GM12878 (cell line): Measurements from ENCODE around the gene C14orf119. TPM values are rescaled to one million over a fixed set of nuclear protein-coding genes. Genes with fewer than 3 reads are reported as not detected.

Source experiments
- ATAC-seq: fragments of 200-7000 bp; cut with Tn5 transposase; 3 replicates; pipeline ENCODE4 v1.9.1; 2020; ENCODE audit warnings: mild to moderate bottlenecking, moderate library complexity
- BruUV-seq: library from RNA; stranded (reverse); fragments of 400-500 nt; replicated peaks from 2 replicates; lab custom pipeline; 2021; lab: Mats Ljungman, UMichigan
- CTCF ChIA-PET: fragments of 300-600 bp; sonication (Branson Sonifier 250); formaldehyde crosslinking; extraction: SDS; loops from one replicate; lab custom pipeline; 2021; ENCODE audit warnings: inconsistent platforms; lab: Yijun Ruan, JAX
- POLR2A ChIA-PET: fragments of 350-600 bp; formaldehyde crosslinking; extraction: SDS; loops from one replicate; lab custom pipeline; 2021; ENCODE audit warnings: inconsistent platforms; lab: Charles Lee
- RAD21 ChIA-PET: fragments of 300-600 bp; sonication (Branson Sonifier 250); formaldehyde crosslinking; loops from one replicate; lab custom pipeline; 2023; ENCODE audit warnings: antibody characterized with exemption; ENCODE audit not compliant: unreplicated experiment; lab: Charles Lee
- SMC1A ChIA-PET: fragments of 300-600 bp; sonication (Branson Sonifier 250); formaldehyde crosslinking; loops from one replicate; lab custom pipeline; 2023; ENCODE audit not compliant: unreplicated experiment, uncharacterized antibody; lab: Charles Lee
- DNase-seq: peaks from one replicate; pipeline ENCODE4 v3.0.0-alpha.2; 2011; ENCODE audit warnings: low read depth, low spot score
- FAIRE-seq: peaks from 3 replicates; lab custom pipeline; 2011; peaks lifted over from hg19 to GRCh38; lab: Jason Lieb, UNC
- H2AFZ ChIP-seq: 2 replicates; pipeline ENCODE4 v1.6.0; 2011; ENCODE audit warnings: low read depth, low read length, control low read depth; ENCODE audit not compliant: control insufficient read depth
- H3K27ac ChIP-seq: 2 replicates; pipeline ENCODE4 v1.5.1; 2011; ENCODE audit warnings: control low read depth; ENCODE audit not compliant: control insufficient read depth, insufficient read depth
- H3K27me3 ChIP-seq, 2 experiments: replicated peaks in 1 of 2; 2 replicates each; pipeline versions ENCODE4 v1.6.0 to v1.6.1; 2011; ENCODE audit warnings: low read length in 1 of 2; ENCODE audit not compliant: control insufficient read depth in 2 of 2, insufficient read depth in 2 of 2
- H3K36me3 ChIP-seq, 2 experiments: 2 replicates each; pipeline ENCODE4 v1.5.1; 2011; ENCODE audit warnings: low read length in 1 of 2; ENCODE audit not compliant: control insufficient read depth in 2 of 2, insufficient read depth in 2 of 2
- H3K4me1 ChIP-seq: 2 replicates; pipeline ENCODE4 v1.6.1; 2011; ENCODE audit warnings: mild to moderate bottlenecking, low read length, moderate library complexity, mixed read lengths; ENCODE audit not compliant: control insufficient read depth, insufficient read depth
- H3K4me2 ChIP-seq: 2 replicates; pipeline ENCODE4 v1.6.0; 2011; ENCODE audit warnings: control low read depth; ENCODE audit not compliant: control insufficient read depth, insufficient read depth
- H3K4me3 ChIP-seq: fragments of 200-600 bp; sonication (generic); 2 replicates; pipeline ENCODE4 v1.5.1; 2016
- H3K79me2 ChIP-seq: 2 replicates; pipeline ENCODE4 v1.6.0; 2011; ENCODE audit warnings: low read length; ENCODE audit not compliant: control insufficient read depth, insufficient read depth
- H3K9ac ChIP-seq: 2 replicates; pipeline ENCODE4 v1.8.0; 2011; ENCODE audit warnings: low read length, control low read depth, mixed read lengths; ENCODE audit not compliant: control insufficient read depth, insufficient read depth
- H3K9me3 ChIP-seq: replicated peaks from 3 replicates; pipeline ENCODE4 v1.5.1; 2011; ENCODE audit warnings: mild to moderate bottlenecking, low read length; ENCODE audit not compliant: control insufficient read depth, insufficient read depth
- H4K20me1 ChIP-seq: 2 replicates; pipeline ENCODE4 v1.6.0; 2011; ENCODE audit not compliant: control insufficient read depth, insufficient read depth
- CREM ChIP-seq: IDR thresholded peaks from 2 replicates; pipeline ENCODE4 v1.6.1; 2014; ENCODE audit warnings: antibody characterized with exemption, low read depth
- EZH2 ChIP-seq: IDR thresholded peaks from 2 replicates; pipeline ENCODE4 v1.6.1; 2012; ENCODE audit warnings: low read depth, mild to moderate bottlenecking, control low read depth, inconsistent platforms, low read length, borderline replicate concordance; ENCODE audit not compliant: control insufficient read depth
- POLR2A ChIP-seq: IDR thresholded peaks from 2 replicates; pipeline ENCODE4 v1.6.1; 2011; ENCODE audit warnings: low read depth, mild to moderate bottlenecking, low read length
- PRDM15 ChIP-seq: fragments of 450-650 bp; formaldehyde crosslinking; IDR thresholded peaks from 2 replicates; pipeline ENCODE4 v1.4.0; 2020; ENCODE audit warnings: mild to moderate bottlenecking, moderate library complexity
- RCOR1 ChIP-seq: conservative IDR thresholded peaks from 2 replicates; pipeline ENCODE4 v1.6.1; 2012; ENCODE audit warnings: low read depth, low read length, improper control_type of control experiment
- RFX5 ChIP-seq: IDR thresholded peaks from 2 replicates; pipeline ENCODE4 v1.6.1; 2011; ENCODE audit warnings: low read depth, low read length, improper control_type of control experiment
- SMAD1 ChIP-seq: fragments of 450-650 bp; IDR thresholded peaks from 2 replicates; pipeline ENCODE4 v1.6.1; 2018; ENCODE audit warnings: mild to moderate bottlenecking, low read depth; ENCODE audit not compliant: partially characterized antibody
- SREBF1 ChIP-seq: IDR thresholded peaks from 2 replicates; pipeline ENCODE4 v1.6.1; 2012; ENCODE audit warnings: mild to moderate bottlenecking, low read length
- TCF7 ChIP-seq: IDR thresholded peaks from 2 replicates; pipeline ENCODE4 v1.6.1; 2014; ENCODE audit warnings: antibody characterized with exemption, borderline replicate concordance
- YBX1 ChIP-seq: fragments of 450-650 bp; IDR thresholded peaks from 2 replicates; pipeline ENCODE4 v1.6.1; 2016; ENCODE audit warnings: antibody characterized with exemption
- ZBED1 ChIP-seq: IDR thresholded peaks from 2 replicates; pipeline ENCODE4 v1.6.1; 2016; ENCODE audit warnings: borderline replicate concordance
- ZNF207 ChIP-seq: fragments of 450-650 bp; IDR thresholded peaks from 2 replicates; pipeline ENCODE4 v1.6.1; 2014; ENCODE audit warnings: antibody characterized with exemption, mild to moderate bottlenecking, borderline replicate concordance
- WGBS: methylation state at CpG from one replicate; pipeline ENCODE4 v1.1.6; 2016; ENCODE audit warnings: low lambda C conversion rate; ENCODE audit not compliant: insufficient replicate concordance, insufficient coverage; ENCODE audit errors: missing lambda C conversion rate; 5-methylcytosine and 5-hydroxymethylcytosine counted together
- in situ Hi-C: fragments of 300-500 bp; cut with MboI; formaldehyde crosslinking; loops from 9 replicates; pipeline ENCODE4 v1.14.3; 2018; ENCODE audit warnings: mixed read lengths
- intact Hi-C: fragments of 100-400 bp; cut with micrococcal nuclease; formaldehyde crosslinking; loops from one replicate; pipeline ENCODE4 v1.14.2; 2022; ENCODE audit not compliant: unreplicated experiment
- polyA plus RNA-seq, 11 experiments: library from polyadenylated mRNA; depleted of rRNA in 4 of 11; unstranded in 6 of 11; stranded (reverse) in 5 of 11; fragments of >200 nt; fragmentation: Nextera tagmentation in 4 of 11; fragmentation: Illumina TruSeq in 1 of 11; extraction: Ambion mirVana in 4 of 11; extraction: Trizol in 1 of 11; gene quantifications; 1 replicate in 1 of 11; 2 replicates in 10 of 11; pipeline versions ENCODE4 v1.2.1 to v1.2.3, GENCODE V29; 2011 to 2016; ENCODE audit warnings: inconsistent platforms in 2 of 11, missing spikeins in 2 of 11, low read depth in 1 of 11
- total RNA-seq, 4 experiments: library from RNA; depleted of rRNA in 3 of 4; stranded (reverse); fragments of >200 nt in 3 of 4; fragmentation: Illumina TruSeq in 1 of 4; extraction: Trizol in 1 of 4; gene quantifications; 2 replicates each; pipeline versions ENCODE4 v1.2.1 to v1.2.3, GENCODE V29; 2013 to 2021

The C14orf119 gene
- total and polyA plus RNA-seq, 10 of the 15 experiments (the other 5 are each of a cell fraction or from before 2014, with no cell fraction given), result 32.3 to 228 (median 57.6) TPM

- TF ChIP-seq PRDM15 (CRISPR knock-in tag) (no peak), RFX5 (no peak), RCOR1 (no peak)
Observed at GRCh38 chr14:23054000-23054811, 41.1 kb upstream of the C14orf119 start (continued).

- ATAC-seq (no peak), FAIRE-seq (no peak), DNase-seq (no peak)
- in situ Hi-C loops (no loop called here), intact Hi-C loops (loop anchor here (5.0 kb wide), 2 partner anchors 83 to 483 kb away; no protein-coding TSS in a partner anchor)
- Histone ChIP-seq H3K4me2 (no peak overlapping the region), H2AFZ (no peak overlapping the region), H4K20me1 (no peaks in the 10 kb centered on the region), H3K4me1 (peaks cover 12% of the 10 kb centered on the region), H3K4me3 (no peak overlapping the region), H3K79me2 (no peaks in the 10 kb centered on the region), H3K9ac (no peak overlapping the region), H3K27ac (no peak overlapping the region), H3K9me3 (no peaks in the 10 kb centered on the region), H3K27me3 (no peaks in the 10 kb centered on the region), H3K36me3 (peaks cover 5 to 7% of the 10 kb centered on the region in 2 experiments; a peak in 3 of 4 replicates)
- CTCF ChIA-PET, result interaction anchor here (0.6 to 18.3 kb wide), 15 partner anchors 13 to 485 kb away, joined by 3 to 853 read pairs (median 5); partner anchors contain the start of genes AJUBA, HAUS4 and PRMT5
- SMC1A ChIA-PET, result interaction anchor here (0.6 to 8.7 kb wide), 7 partner anchors 15 to 1611 kb away, joined by 3 to 156 read pairs (median 3); partner anchors contain the start of gene PRMT5
- POLR2A ChIA-PET, result interaction anchor here (0.8 to 1.4 kb wide), 2 partner anchors 70 to 79 kb away, joined by 3 to 9 read pairs; no protein-coding TSS in a partner anchor
- RAD21 ChIA-PET, result interaction anchor here (0.9 to 10.8 kb wide), 9 partner anchors 13 to 216 kb away, joined by 3 to 224 read pairs (median 6); partner anchors contain the start of genes AJUBA and PRMT5
- WGBS, result 90% methylated on average over 12 of the region's 12 CpGs
- BruUV-seq, result no TSS peak
- TF ChIP-seq ZBED1, result no peak
- TF ChIP-seq SREBF1, result no peak
- TF ChIP-seq ZNF207, result no peak
- no peak for TF ChIP-seq CREM
- no peak for TF ChIP-seq YBX1
- no peak for TF ChIP-seq TCF7
- no peak for TF ChIP-seq EZH2
- no peak for TF ChIP-seq PRDM15 (CRISPR knock-in tag)
- TF ChIP-seq SMAD1, result no peak
- TF ChIP-seq POLR2A, result no peak
Observed at GRCh38 chr14:23055147-23055550, 40.2 kb upstream of the C14orf119 start.
